Fibroblast of gingiva (primary cell): Measurements from ENCODE around the gene GALK2.
"Not testable (repeated sequence)": the region's sequence is repeated elsewhere in the genome, so short reads cannot be mapped to it uniquely, and the experiment has no call there.

Experiments
- DNase-seq: peaks from one replicate; pipeline ENCODE4 v3.0.0-alpha.2; 2011; ENCODE audit warnings: low read depth

GALK2 gene

DNA sequence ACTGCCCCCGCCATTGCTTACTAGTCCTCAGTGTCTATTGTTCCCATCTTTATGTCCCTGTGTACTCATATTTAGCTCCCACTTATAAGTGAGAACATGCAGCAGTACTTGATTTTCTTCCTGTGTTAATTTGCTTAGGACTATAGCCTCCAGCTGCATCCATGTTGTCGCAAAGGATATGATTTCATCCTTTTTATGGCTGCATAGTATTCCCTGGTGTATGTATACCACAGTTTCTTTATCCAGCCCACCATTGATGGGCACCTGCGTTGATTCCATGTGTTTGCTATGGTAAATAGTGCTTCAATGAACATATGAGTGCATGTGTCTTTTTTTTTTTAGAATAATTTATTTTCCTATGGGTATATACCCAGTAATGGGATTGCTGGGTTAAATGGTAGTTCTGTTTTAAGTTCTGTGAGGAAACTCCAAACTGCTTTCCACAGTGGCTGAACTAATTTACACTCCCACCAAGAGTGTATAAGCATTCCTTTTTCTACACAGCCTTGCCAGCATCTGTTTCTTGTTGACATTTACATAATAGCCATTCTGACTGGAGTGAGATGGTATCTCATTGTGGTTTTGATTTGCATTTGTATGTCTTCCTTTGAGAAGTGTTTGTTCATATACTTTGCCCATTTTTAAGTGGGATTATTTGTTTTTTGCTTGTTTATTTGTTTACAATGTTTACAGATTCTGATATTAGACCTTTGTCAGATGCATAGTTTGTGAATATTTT lies 53.7 kb downstream of the GALK2 start:
- peak; percentile 66 for DNase-seq

DNA sequence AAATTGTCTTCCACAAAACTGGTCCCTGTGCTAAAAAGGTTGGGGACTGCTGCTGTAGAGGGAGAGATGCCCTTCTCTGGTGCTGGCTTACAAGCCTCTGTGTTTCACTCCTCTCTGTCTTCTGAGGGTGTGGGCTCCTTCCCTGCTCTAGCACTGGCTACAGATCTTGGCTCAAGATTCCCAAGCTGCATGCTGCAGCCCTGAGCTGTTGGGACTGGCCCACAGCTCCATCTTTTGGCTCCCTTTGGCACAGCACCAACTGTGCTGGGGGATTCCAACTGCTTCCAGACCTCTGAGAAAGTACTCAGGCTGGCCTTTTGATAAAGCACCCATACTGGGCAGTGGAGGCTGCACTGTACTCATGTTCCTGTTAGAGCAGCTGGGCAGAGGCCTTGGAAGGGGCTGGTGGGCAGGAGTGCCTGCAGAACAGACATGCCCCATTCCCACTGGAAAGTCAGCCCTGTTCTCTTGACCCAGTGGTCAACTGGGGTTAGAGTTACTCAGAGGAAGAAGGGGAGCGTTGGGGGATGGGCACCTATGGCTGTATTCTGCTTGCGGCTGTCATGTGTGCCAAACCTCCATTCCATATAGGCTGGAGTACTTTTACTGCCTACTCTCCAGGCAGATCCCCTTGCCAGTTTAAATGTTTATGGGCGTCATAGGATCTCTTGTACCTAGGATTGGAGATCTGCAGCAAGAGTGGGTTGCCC lies 55.7 kb downstream of the GALK2 start:
- no peak for DNase-seq

DNA sequence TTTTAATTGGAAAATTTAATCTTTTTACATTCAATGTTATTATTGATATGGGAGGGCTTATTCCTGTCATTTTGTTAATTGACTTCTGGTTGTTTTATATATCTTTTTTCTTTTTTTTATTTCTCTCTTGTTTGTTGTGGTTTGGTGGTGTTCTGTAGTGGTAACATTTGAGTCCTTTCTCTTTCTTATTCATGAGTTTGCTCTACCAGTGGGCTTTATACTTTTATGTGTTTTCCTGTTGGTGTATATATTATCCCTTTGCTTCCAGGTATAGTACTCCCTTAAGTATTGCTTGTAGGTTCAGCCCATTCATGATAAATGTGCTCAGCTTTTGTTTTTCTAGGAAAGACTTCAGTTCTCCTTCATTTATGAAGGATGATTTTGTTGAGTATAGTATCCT lies 57.6 kb downstream of the GALK2 start:
- no peak for DNase-seq

DNA sequence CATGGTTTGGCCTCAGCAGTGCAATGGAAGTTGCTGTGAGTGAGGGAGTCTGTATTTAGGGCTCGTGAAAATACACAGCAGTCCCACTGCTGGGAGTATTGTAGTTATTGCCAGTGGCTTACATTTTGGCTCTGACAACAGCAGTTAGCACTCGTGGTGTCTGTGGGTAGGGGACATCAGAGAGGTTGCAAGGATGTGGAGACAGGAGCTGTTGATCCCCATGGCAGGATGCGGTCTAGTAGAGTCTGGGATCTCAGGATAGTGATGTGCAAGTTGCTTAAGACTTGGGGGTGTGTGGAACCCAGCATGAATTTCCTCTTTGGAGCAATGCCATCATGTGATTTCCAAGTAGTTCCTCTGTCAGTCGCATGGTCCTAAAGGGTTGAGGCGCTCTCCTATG lies 59.9 kb downstream of the GALK2 start:
- no peak for DNase-seq

DNA sequence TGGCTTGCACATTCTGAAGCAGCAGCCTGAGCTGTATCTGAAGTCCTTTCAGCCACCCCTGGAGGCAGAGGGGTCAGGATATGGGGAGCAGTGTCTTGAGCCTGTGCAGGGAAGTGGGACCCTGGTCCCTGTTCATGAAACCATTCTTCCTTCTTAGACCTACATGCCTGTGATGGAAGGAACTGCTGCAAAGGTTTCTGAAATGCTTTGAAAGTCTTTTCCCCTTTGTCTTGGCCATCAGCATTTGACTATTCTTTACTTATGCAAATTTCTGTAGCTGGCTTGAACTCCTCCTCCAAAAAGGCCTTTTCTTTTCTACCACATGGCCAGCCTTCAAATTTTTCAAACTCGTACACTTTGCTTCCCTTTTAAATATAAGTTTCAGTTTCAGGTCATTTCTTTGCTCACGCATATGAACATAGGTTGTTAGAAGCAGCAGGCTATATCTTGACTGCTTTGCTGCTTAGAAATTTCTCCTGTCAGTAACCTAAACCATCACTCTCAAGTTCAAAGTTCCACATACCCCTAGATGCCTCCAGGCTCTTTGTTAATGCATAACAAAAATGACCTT lies 62.3 kb downstream of the GALK2 start:
- no peak for DNase-seq

DNA sequence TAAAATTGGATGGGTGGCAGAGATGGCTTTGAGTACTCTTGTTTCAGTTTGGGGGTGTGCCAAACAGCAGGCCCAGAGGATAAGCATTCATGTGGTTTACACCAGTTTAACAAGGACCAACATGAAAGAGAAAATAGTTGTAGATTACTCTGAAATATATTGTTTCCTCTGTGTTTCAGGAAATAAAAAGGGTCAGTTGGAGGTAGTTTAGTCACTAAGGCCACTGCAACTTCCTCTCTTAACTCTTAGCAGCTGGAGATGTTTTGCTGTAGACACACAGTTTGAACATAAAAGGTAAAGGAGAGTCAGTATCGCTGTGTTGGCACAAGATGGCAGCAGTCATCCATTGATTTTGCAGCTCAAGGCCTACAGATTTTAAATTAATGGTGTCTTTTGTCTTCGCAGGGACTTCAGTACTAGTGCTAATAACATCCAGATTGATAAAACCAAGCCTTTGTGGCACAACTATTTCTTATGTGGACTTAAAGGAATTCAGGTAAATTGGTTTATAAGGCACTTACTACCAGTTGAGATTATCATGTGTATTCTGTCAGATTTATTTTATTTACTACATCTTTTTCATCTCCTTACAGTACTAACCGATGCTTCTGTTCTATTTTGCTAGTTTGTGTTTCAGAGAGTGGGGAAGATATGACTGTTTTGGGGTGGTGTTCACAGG lies 65.5 kb downstream of the GALK2 start:
- peak; percentile 87 for DNase-seq

DNA sequence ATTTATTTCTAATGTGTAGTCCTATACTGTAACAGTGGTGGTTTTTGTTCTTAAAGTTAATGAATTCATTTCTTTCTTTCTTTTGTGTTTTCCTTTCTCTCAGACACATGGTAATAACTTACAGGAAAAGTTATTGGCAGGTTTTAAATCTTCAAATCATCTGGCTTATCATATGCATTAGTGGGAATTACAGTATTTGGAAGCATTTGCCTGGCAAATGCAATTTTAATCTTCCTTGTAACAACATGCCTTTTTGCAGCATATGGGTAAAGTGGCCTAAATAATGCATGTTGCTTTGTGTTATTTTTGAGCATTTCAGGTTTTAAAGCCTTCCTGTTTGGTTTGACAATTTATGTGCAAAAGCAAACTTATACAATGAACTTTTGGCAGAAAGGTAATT lies 66.8 kb downstream of the GALK2 start:
- no peak for DNase-seq

DNA sequence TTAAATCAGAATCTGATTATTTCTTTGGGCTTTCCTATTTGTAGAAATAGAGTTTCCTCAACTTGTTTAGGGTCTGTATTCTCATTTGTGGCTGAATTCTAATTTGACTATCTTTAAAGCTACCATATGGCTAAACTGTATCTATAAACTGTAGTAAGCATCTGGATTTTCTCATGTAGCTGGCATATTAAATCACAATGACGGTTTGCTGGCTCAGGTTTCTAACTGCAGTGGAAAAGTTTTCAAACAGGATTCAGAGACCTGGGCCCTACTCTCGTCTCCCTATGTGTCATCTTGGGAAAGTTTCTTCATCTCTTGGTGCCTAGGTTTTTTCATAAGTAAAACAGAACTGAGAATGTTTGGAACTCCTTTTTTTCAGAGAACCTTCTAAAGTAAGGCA lies 68.3 kb downstream of the GALK2 start:
- DNase-seq, result peak; percentile 44

DNA sequence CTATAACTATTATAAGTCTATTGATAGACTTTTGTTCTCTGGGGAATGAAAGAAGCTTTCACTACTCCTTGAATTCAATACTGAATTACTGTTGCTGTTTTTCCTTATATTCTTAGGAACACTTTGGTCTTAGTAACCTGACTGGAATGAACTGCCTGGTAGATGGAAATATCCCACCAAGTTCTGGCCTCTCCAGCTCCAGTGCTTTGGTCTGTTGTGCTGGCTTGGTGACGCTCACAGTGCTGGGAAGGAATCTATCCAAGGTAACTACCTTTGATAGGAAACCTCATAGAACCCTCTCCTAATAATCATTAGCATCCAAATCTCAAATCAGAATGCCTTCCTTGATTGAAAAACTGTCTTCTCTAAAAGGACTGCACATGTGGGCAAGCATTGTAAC lies 69.1 kb downstream of the GALK2 start:
- DNase-seq, result no peak

DNA sequence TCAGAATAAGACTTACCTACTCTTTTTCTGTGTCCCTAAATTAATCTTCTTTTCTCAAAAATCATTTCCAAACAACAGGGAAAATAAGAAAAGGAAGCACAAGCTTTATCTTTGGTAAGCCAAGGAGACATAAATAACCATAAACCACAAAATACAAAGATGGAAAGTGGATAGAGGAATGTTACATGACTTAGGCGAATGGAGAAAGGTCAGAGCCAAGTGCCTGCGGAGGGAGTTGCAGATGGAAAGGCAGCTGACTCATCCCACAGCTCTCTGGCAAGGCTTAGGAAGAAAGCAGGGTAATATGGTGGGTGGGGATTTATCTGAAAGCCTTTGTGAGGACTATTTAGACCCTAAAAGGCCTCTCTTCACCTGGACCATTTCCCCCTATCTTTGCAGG lies 72.8 kb downstream of the GALK2 start:
- peak; percentile 77 for DNase-seq

DNA sequence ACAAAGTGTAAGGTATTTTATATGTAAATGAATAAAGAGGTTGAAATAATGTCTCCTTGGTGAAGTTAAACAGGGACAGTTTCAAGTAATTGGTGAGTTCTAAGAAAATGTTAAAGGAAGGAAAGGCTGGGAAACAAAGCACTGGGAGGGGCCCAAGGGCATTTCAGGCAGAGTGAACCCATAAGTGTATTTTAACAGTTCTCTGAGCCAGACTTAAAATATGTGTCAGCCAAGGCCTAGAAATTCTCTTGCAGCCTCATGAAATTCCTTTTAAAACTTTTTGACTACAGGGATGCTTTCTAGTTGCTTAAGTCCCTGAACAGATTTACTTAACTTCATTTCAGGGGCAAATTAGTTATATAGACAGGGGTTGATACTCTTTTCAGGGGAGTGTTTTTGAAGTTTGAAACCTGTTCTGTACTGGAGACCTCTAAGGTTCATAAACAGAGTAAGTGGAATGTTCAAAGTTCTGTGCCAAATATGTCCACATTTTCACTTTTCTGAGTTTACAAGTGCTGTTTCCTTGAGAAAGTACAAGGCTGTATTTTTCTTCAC lies 77.6 kb downstream of the GALK2 start:
- DNase-seq, result peak; percentile 50

DNA sequence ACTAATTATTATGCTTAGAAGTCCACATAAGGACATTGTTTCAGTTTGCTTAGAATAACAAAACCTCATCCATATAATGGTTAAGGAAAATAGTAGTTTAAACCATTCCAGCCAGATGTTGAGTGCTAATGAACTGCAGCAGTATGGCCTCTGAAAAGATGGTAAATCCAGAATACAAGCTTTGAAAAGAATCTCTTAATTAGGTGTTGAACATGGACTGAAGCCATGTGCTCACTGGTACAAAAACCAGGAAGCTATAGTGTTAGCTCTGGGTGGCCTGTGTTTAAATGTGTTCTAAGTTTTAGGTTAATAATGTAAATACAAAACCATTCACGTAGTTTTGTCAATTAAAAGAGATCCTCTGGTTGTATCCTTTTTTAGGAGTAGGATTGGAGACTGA lies 78.2 kb downstream of the GALK2 start:
- DNase-seq, result no peak

DNA sequence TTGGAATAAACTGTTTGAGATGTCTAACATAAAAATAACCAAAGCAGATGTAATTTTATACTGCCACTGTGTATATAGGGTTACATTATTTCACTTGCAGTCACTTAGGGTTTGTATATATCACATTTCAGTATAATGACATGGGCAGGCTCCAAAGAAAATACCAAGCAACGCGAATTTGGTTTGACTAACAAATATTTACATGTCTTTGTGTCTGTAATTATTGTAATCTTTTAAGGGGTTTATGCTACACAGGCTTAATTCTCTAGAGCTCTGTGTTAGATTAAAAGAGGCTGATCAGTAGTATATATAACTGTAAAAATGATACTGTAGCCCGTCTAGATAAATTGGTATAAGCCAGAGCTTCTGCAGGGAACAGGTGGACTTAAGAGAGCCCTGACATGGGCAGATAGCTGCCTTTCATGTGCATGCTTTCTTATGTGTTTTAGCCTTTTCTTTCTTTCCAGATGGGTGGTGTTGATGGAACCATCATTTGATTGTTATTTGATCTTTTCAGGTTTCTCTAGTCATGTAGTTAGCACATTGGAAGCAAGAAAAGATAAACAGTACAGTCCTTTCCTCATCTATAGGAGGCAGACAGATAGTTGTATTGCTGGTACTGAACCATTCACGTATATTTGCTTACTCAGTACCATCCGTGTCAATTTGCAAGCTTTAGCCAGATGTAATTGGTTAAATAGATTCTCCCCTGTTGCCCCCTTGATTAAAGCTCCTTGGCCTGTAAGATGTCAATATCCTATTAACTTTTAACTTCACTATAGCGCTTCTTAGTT lies 86.1 kb downstream of the GALK2 start:
- peak; percentile 93 for DNase-seq

DNA sequence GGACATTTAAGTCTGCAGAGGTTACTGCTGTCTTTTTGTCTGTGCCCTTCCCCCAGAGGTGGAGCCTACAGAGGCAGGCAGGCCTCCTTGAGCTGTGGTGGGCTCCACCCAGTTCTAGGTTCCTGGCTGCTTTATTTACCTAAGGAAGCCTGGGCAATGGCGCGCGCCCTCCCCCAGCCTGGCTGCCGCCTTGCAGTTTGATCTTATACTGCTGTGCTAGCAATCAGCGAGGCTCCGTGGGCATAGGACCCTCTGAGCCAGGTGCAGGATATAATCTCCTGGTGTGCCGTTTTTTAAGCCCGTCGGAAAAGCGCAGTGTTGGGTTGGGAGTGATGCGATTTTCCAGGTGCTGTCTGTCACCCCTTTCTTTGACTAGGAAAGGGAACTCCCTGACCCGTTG lies 95.1 kb downstream of the GALK2 start:
- not testable (repeated sequence) for DNase-seq

DNA sequence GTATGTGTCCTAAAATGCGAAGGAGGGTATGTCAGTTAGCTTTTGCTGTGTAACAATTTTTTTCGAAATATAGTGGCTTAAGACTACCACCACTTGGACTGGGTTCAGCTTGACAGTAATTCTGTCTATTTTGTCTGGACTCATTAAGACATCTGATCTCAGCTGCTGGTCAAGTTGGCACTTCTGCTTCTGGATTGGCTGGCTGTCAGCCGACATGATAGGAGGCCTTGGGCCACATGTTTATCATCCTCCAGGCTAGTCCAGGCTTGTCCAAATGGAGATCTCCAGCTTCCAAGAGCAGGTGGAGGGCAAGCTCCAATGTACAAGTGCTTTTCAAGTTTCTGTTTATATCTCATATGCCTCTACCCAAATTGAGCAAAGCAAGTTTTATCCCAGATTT lies 95.9 kb downstream of the GALK2 start:
- no peak for DNase-seq

DNA sequence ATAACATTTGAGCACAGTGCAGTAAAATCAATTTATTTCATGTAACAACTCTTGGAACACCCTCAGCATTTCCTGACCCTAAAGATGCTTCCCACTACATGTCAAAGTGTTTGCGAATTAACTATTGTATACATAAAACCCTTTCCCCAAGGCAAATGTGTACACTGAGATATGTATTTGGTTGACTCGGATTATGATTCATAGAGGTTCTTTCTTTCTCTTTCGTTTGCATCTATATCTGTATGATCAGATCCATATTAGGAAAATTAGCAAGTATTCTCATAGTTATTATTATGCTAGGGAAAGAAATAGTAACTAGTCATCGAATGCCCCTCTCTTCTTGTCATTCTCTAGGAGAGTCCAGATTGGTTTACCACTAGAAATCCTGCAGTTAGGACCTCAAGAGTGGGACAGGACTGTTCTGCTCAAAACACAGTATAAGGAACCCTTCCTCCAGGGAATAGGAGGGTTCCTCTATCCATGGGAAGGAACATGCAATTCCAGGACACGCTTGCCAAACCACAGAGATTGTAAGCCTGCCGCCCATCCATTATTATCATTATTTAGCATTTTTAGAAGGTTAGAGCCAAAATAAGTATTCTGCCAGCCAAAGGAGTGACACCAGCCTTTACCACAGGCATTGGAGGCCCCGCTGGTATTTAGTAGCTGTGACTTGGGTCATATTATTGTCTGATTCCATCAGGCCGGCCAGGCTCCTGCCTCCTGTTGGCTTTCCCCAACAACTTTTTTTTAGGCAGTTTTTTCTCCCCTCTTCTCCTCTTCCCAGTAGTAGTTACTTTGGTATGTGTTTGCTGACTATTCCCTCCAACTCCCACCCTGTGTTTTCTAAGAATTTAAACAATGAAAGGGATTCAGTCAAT lies 100.7 kb downstream of the GALK2 start:
- peak; percentile 83 for DNase-seq

DNA sequence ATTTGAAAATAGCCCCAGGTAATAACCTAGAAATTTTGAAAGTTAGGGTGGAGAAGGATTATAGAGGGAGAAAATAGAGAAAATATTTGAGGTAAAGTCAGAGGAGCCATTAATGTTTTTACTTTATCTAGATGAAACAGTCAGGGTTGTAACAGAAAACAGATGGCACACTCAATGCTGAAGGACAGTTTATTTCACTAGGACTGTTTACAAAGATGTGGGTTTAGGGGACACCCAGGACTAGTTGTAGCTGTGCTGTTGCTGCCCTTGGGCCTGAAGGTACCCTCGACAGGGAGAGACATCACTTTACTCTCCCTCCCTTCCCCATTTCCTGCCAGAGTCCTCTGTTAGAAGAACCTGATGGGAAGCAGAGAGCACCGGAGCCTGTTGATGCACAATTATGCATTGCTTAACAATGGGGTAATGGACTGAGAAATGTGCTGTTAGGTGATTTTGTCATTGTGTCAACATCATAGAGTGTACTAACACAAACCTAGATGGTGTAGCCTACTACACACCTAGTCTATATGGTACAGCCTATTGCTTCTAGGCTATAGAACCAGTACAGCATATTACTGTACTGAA lies 103.8 kb downstream of the GALK2 start:
- DNase-seq, result peak; percentile 34

DNA sequence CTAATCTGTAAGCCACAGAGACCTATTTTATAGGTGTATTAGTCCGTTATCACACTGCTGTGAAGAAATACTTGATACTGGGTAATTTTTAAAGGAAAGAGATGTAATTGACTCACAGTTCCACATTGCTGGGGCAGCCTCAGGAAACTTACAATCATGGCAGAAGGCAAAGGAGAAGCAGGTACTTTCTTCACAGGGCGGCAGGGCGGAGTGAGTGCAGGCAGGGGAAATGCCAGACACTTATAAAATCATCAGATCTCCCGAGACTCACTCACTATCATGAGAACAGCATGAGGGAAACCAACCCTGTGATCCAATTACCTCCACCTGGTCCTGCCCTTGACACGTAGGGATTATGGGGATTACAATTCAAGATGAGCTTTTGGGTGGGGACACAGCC lies 108.7 kb downstream of the GALK2 start:
- no peak for DNase-seq

DNA sequence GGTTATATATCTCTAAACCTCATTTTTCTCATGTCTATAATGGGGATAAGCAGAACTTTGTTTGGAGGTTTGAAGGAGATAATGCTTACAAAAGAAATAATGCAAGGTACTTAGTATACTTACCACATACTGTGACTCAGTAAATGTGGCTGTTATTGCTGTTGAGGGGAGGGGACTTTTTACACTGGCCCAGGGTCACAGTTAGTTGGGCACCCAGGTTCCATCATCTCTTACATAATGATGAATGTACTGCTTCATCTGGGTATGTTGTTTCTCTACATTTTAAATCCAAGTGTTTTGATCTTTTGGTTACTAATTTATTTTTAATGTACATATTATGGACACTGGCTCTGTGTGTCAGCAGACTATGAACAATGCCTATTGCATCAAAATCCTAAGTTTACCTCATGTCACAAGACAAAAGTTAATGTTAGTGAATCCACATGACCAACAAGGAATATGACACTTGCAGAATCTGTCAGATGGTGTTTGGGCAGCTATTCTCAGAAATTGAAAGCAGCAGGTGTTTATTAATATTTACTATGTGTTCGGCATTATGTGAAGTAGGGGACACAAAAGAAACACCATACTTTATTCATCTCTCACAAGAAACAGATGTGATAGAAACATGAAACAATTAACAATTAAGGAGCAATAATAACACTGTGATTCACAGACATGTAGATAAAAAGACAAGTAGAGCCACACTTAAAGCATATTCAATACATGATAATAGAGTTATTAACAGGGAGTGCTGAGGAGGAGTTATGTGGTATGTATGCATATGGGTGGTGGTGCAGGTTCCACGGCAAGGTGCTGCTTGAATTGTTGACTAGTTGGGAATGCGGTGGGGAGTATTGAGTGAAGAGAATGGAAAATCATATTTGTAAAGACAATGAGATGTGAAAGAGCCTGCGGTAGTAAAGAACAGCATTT lies 109.7 kb downstream of the GALK2 start:
- DNase-seq, result no peak
